H9 (cell line): ENCODE data around the gene F7. TPM values are rescaled to one million over a fixed set of nuclear protein-coding genes. Genes with fewer than 3 reads are reported as not detected.

Source experiments
- DNase-seq: peaks from one replicate; pipeline ENCODE4 v3.0.0-alpha.2; 2017
- H2AFZ ChIP-seq: one replicate; pipeline ENCODE4 v1.6.1; 2013; ENCODE audit warnings: mild to moderate bottlenecking, low read length, control low read depth, moderate library complexity
- H2AK5ac ChIP-seq: 2 replicates; pipeline ENCODE4 v1.6.1; 2013; ENCODE audit warnings: low read length, control low read depth, mixed read lengths; ENCODE audit not compliant: insufficient read length
- H2BK120ac ChIP-seq: one replicate; pipeline ENCODE4 v1.6.1; 2013; ENCODE audit warnings: low read depth, mild to moderate bottlenecking, low read length, control low read depth, inconsistent platforms; ENCODE audit not compliant: poor library complexity, severe bottlenecking
- H2BK12ac ChIP-seq: 2 replicates; pipeline ENCODE4 v1.6.1; 2013; ENCODE audit warnings: low read length, control low read depth, mixed read lengths, low read depth; ENCODE audit not compliant: insufficient read length
- H2BK15ac ChIP-seq: 2 replicates; pipeline ENCODE4 v1.6.1; 2013; ENCODE audit warnings: low read depth, low read length, control low read depth
- H2BK20ac ChIP-seq: one replicate; pipeline ENCODE4 v1.6.1; 2013; ENCODE audit warnings: low read depth, mild to moderate bottlenecking, low read length, control low read depth, inconsistent platforms; ENCODE audit not compliant: poor library complexity, severe bottlenecking
- H2BK5ac ChIP-seq: 2 replicates; pipeline ENCODE4 v1.6.1; 2013; ENCODE audit warnings: low read length, control low read depth, mixed read lengths; ENCODE audit not compliant: insufficient read length
- H3K14ac ChIP-seq: 2 replicates; pipeline ENCODE4 v1.6.1; 2013; ENCODE audit warnings: low read length, control low read depth; ENCODE audit not compliant: insufficient read depth
- H3K18ac ChIP-seq: 2 replicates; pipeline ENCODE4 v1.6.1; 2013; ENCODE audit warnings: low read depth, mild to moderate bottlenecking, mixed read lengths, low read length, control low read depth; ENCODE audit not compliant: insufficient read length
- H3K23ac ChIP-seq: 2 replicates; pipeline ENCODE4 v1.6.1; 2013; ENCODE audit warnings: low read length, control low read depth, mixed read lengths, low read depth; ENCODE audit not compliant: insufficient read length
- H3K23me2 ChIP-seq: 2 replicates; pipeline ENCODE4 v1.6.1; 2013; ENCODE audit warnings: low read depth, mild to moderate bottlenecking, mixed read lengths, low read length, control low read depth; ENCODE audit not compliant: insufficient read length, poor library complexity, severe bottlenecking
- H3K27ac ChIP-seq: 2 replicates; pipeline ENCODE4 v1.5.1; 2013; ENCODE audit warnings: low read length, control low read depth, mixed read lengths, low read depth; ENCODE audit not compliant: insufficient read length
- H3K27me3 ChIP-seq: 2 replicates; pipeline ENCODE4 v1.6.1; 2013; ENCODE audit warnings: low read length, control low read depth, inconsistent platforms; ENCODE audit not compliant: insufficient read depth
- H3K4ac ChIP-seq: 2 replicates; pipeline ENCODE4 v1.6.1; 2013; ENCODE audit warnings: low read depth, mild to moderate bottlenecking, control low read depth, inconsistent platforms, low read length, moderate library complexity
- H3K4me1 ChIP-seq: 2 replicates; pipeline ENCODE4 v1.6.1; 2013; ENCODE audit warnings: low read length, control low read depth, inconsistent platforms; ENCODE audit not compliant: insufficient read depth
- H3K4me2 ChIP-seq: 2 replicates; pipeline ENCODE4 v1.6.1; 2013; ENCODE audit warnings: low read length, control low read depth, mixed read lengths; ENCODE audit not compliant: insufficient read length, insufficient read depth
- H3K56ac ChIP-seq: 2 replicates; pipeline ENCODE4 v1.6.1; 2013; ENCODE audit warnings: low read depth, mild to moderate bottlenecking, mixed read lengths, low read length, control low read depth; ENCODE audit not compliant: insufficient read length
- H3K79me1 ChIP-seq: 2 replicates; pipeline ENCODE4 v1.6.1; 2013; ENCODE audit warnings: low read depth, mild to moderate bottlenecking, moderate library complexity, low read length, control low read depth, inconsistent platforms; ENCODE audit not compliant: insufficient read depth, poor library complexity, severe bottlenecking
- H3K79me2 ChIP-seq: 2 replicates; pipeline ENCODE4 v1.6.1; 2013; ENCODE audit warnings: low read length, control low read depth, inconsistent platforms; ENCODE audit not compliant: insufficient read depth
- H3K9ac ChIP-seq: 2 replicates; pipeline ENCODE4 v1.6.1; 2013; ENCODE audit warnings: low read length, control low read depth, mixed read lengths; ENCODE audit not compliant: insufficient read length; ENCODE audit errors: extremely low read depth
- H3K9me3 ChIP-seq: one replicate; pipeline ENCODE4 v1.6.1; 2013; ENCODE audit warnings: low read depth, low read length, inconsistent platforms; ENCODE audit not compliant: control insufficient read depth
- H3T11ph ChIP-seq: one replicate; pipeline ENCODE4 v1.6.1; 2013; ENCODE audit warnings: mild to moderate bottlenecking, low read length, control low read depth, inconsistent platforms
- H4K20me1 ChIP-seq: one replicate; pipeline ENCODE4 v1.6.1; 2013; ENCODE audit not compliant: control insufficient read depth, insufficient read length, insufficient read depth
- H4K5ac ChIP-seq: 2 replicates; pipeline ENCODE4 v1.6.1; 2013; ENCODE audit warnings: low read depth, mild to moderate bottlenecking, mixed read lengths, low read length, control low read depth; ENCODE audit not compliant: insufficient read length
- H4K8ac ChIP-seq: replicated peaks from 2 replicates; pipeline ENCODE4 v1.6.1; 2013; ENCODE audit warnings: low read length, control low read depth, mixed read lengths, low read depth; ENCODE audit not compliant: insufficient read length
- H4K91ac ChIP-seq: 2 replicates; pipeline ENCODE4 v1.6.1; 2013; ENCODE audit warnings: low read depth, mild to moderate bottlenecking, moderate library complexity, mixed read lengths, low read length, control low read depth; ENCODE audit not compliant: insufficient read length
- H3K27ac Mint-ChIP-seq, 3 experiments: 2 replicates in 2 of 3; 3 replicates in 1 of 3; pipeline ENCODE4 v1.8.0; 2020 to 2021; ENCODE audit warnings: mixed read lengths in 3 of 3, mild to moderate bottlenecking in 1 of 3, moderate library complexity in 1 of 3
- H3K27me3 Mint-ChIP-seq: 2 replicates; pipeline ENCODE4 v1.8.0; 2021; ENCODE audit warnings: low read depth, mild to moderate bottlenecking, moderate library complexity, mixed read lengths
- H3K36me3 Mint-ChIP-seq, 3 experiments: 2 replicates in 2 of 3; 3 replicates in 1 of 3; pipeline ENCODE4 v1.8.0; 2020 to 2021; ENCODE audit warnings: low read depth in 3 of 3, mixed read lengths in 3 of 3; ENCODE audit not compliant: insufficient read depth in 1 of 3
- H3K4me1 Mint-ChIP-seq, 2 experiments: 2 replicates each; pipeline ENCODE4 v1.8.0; 2020; ENCODE audit warnings: mixed read lengths in 2 of 2
- H3K4me3 Mint-ChIP-seq, 2 experiments: 2 replicates in 1 of 2; 3 replicates in 1 of 2; pipeline ENCODE4 v1.8.0; 2020 to 2021; ENCODE audit warnings: mild to moderate bottlenecking in 2 of 2, mixed read lengths in 2 of 2, moderate library complexity in 1 of 2
- H3K9me3 Mint-ChIP-seq, 2 experiments: 2 replicates in 1 of 2; 3 replicates in 1 of 2; pipeline ENCODE4 v1.8.0; 2020; ENCODE audit warnings: mild to moderate bottlenecking in 2 of 2, mixed read lengths in 2 of 2, moderate library complexity in 1 of 2
- WGBS: extraction: QIAGEN DNeasy Blood & Tissue Kit; methylation state at CpG from one replicate; pipeline ENCODE4 v1.1.7; 2013; ENCODE audit warnings: missing lambda C conversion rate, low lambda C conversion rate, mixed read lengths; ENCODE audit not compliant: insufficient read length; ENCODE audit errors: extremely low coverage; 5-methylcytosine and 5-hydroxymethylcytosine counted together
- total RNA-seq: library from RNA; stranded (reverse); gene quantifications from 2 replicates; pipeline ENCODE4 v1.2.1, GENCODE V29; 2021
- TF ChIP-seq, protein P1 (sequence below): fragments of 200-600 bp; sonication (generic); conservative IDR thresholded peaks from 3 replicates; pipeline ENCODE4 v1.8.0; 2021; ENCODE audit warnings: antibody characterized with exemption, mild to moderate bottlenecking

Gene F7
- total RNA-seq, 1 experiment from 2014 or later, result 0.81 TPM

DNA sequence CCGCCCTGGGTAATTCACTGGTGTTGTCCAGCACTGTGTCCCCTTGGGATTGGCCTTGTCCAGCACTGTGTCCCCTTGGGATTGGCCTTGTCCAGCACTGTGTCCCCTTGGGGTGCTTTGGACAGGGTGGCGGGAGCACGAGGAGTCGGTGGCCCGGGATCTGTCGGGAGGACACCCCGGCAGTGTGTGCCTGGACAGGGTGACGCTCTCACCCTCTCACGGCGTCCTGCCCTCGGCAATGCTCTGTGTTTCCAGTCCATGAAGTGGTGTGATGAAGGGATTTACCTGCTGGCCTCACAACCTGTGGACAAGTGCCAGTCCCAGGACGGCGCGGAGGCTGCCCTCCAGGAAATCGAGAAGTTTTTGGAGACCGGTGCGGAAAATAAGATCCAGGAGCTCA lies 29.9 kb upstream of the F7 start:
- no peak overlapping the region for H2BK20ac ChIP-seq
- peaks cover 10 to 15% (median 13%) of the 10 kb centered on the region in 3 experiments; a peak in 5 of 7 replicates for H3K36me3 Mint-ChIP-seq
- no peak overlapping the region for H3K56ac ChIP-seq
- no peak overlapping the region for H3K18ac ChIP-seq
- no peak overlapping the region for H3K4me2 ChIP-seq
- H3K79me2 ChIP-seq, result no peaks in the 10 kb centered on the region
- DNase-seq, result no peak
- TF ChIP-seq, protein P1, sequence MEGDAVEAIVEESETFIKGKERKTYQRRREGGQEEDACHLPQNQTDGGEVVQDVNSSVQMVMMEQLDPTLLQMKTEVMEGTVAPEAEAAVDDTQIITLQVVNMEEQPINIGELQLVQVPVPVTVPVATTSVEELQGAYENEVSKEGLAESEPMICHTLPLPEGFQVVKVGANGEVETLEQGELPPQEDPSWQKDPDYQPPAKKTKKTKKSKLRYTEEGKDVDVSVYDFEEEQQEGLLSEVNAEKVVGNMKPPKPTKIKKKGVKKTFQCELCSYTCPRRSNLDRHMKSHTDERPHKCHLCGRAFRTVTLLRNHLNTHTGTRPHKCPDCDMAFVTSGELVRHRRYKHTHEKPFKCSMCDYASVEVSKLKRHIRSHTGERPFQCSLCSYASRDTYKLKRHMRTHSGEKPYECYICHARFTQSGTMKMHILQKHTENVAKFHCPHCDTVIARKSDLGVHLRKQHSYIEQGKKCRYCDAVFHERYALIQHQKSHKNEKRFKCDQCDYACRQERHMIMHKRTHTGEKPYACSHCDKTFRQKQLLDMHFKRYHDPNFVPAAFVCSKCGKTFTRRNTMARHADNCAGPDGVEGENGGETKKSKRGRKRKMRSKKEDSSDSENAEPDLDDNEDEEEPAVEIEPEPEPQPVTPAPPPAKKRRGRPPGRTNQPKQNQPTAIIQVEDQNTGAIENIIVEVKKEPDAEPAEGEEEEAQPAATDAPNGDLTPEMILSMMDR, result no peak
- no peak overlapping the region for H4K91ac ChIP-seq
- no peak overlapping the region for H3K27ac Mint-ChIP-seq
- H2BK120ac ChIP-seq, result no peak overlapping the region
- no peaks in the 10 kb centered on the region for H3K4me1 ChIP-seq
- H3K23me2 ChIP-seq, result no peaks in the 10 kb centered on the region
- WGBS, result no CpG with 5 or more reads among the region's 17 CpGs
- no peak overlapping the region for H2BK5ac ChIP-seq
- no peaks in the 10 kb centered on the region for H3K9me3 ChIP-seq
- no peak overlapping the region for H3K9ac ChIP-seq
- no peak overlapping the region for H4K8ac ChIP-seq
- H3K27me3 Mint-ChIP-seq, result no peaks in the 10 kb centered on the region
- no peak overlapping the region for H3T11ph ChIP-seq
- H2AK5ac ChIP-seq, result no peak overlapping the region
- no peak overlapping the region for H2AFZ ChIP-seq
- no peaks in the 10 kb centered on the region for H4K20me1 ChIP-seq
- no peak overlapping the region for H3K4me3 Mint-ChIP-seq
- peaks cover 0 to 4% of the 10 kb centered on the region in 2 experiments; a peak in 2 of 5 replicates for H3K9me3 Mint-ChIP-seq
- no peak overlapping the region for H3K27ac ChIP-seq
- no peak overlapping the region for H3K14ac ChIP-seq
- H3K79me1 ChIP-seq, result no peaks in the 10 kb centered on the region
- H3K4me1 Mint-ChIP-seq, result 0 out of 4 replicates have a peak, but pooled peaks cover 0 to under 1% of the 10 kb centered on the region in 2 experiments
- H3K27me3 ChIP-seq, result no peaks in the 10 kb centered on the region
- H2BK15ac ChIP-seq, result no peak overlapping the region
- no peak overlapping the region for H4K5ac ChIP-seq
- no peak overlapping the region for H2BK12ac ChIP-seq
- no peak overlapping the region for H3K4ac ChIP-seq
- H3K23ac ChIP-seq, result no peak overlapping the region
